Chondrocyte (in vitro differentiated cells): ENCODE results near the gene GIGYF2. TPM values are rescaled to one million over a fixed set of nuclear protein-coding genes. Genes with fewer than 3 reads are reported as not detected.
A peak's percentile ranks its signal among the peaks of the same experiment; 100 is the strongest.
"Not testable (repeated sequence)": the region's sequence is repeated elsewhere in the genome, so short reads cannot be mapped to it uniquely, and the experiment has no call there.

Experiments
- DNase-seq: peaks from one replicate; pipeline ENCODE4 v3.0.0; 2021; ENCODE audit warnings: mixed read lengths, low spot score
- H3K27ac Mint-ChIP-seq: one replicate; pipeline ENCODE4 v1.8.0; 2021; ENCODE audit warnings: mild to moderate bottlenecking, moderate library complexity, mixed read lengths; ENCODE audit not compliant: unreplicated experiment
- H3K27me3 Mint-ChIP-seq: 2 replicates; pipeline ENCODE4 v1.8.0; 2021; ENCODE audit warnings: low read depth, mixed read lengths
- H3K36me3 Mint-ChIP-seq: 2 replicates; pipeline ENCODE4 v1.8.0; 2021; ENCODE audit warnings: low read depth, mixed read lengths
- H3K4me1 Mint-ChIP-seq: 2 replicates; pipeline ENCODE4 v1.8.0; 2021; ENCODE audit warnings: low read depth, mild to moderate bottlenecking, mixed read lengths
- H3K4me3 Mint-ChIP-seq: one replicate; pipeline ENCODE4 v1.8.0; 2021; ENCODE audit warnings: mild to moderate bottlenecking, moderate library complexity, mixed read lengths; ENCODE audit not compliant: unreplicated experiment
- H3K9me3 Mint-ChIP-seq: 2 replicates; pipeline ENCODE4 v1.8.0; 2021; ENCODE audit warnings: low read depth, mixed read lengths
- CTCF ChIP-seq: fragments of 200-600 bp; sonication (generic); IDR thresholded peaks from 2 replicates; pipeline ENCODE4 v1.5.0; 2021; ENCODE audit warnings: antibody characterized with exemption, mild to moderate bottlenecking, moderate library complexity
- total RNA-seq: library from RNA; stranded (reverse); gene quantifications from 3 replicates; pipeline ENCODE4 v1.2.1, GENCODE V29; 2021

Gene GIGYF2
- total RNA-seq, 1 donor from 2014 or later: 45.6 TPM

- H3K27me3 Mint-ChIP-seq: no peaks in the 10 kb centered on the region
- H3K4me1 Mint-ChIP-seq: peaks cover 37% of the 10 kb centered on the region
- no peak for TF ChIP-seq CTCF
- peaks cover 8% of the 10 kb centered on the region for H3K36me3 Mint-ChIP-seq
- no peaks in the 10 kb centered on the region for H3K9me3 Mint-ChIP-seq
- peak overlapping the region; percentile 95 for H3K4me3 Mint-ChIP-seq
- no peak for DNase-seq
- peak overlapping the region; percentile 42 for H3K27ac Mint-ChIP-seq
Measured at GRCh38 chr2:232699110-232699509, 2.0 kb downstream of the GIGYF2 start.

- Mint-ChIP-seq H3K4me1 (peaks cover 37% of the 10 kb centered on the region), H3K27ac (no peak overlapping the region), H3K27me3 (no peaks in the 10 kb centered on the region), H3K36me3 (peaks cover 10% of the 10 kb centered on the region), H3K4me3 (no peak overlapping the region), H3K9me3 (no peaks in the 10 kb centered on the region)
- TF ChIP-seq CTCF: no peak
- no peak for DNase-seq
Measured at GRCh38 chr2:232700154-232700553, 3.0 kb downstream of the GIGYF2 start.

DNA sequence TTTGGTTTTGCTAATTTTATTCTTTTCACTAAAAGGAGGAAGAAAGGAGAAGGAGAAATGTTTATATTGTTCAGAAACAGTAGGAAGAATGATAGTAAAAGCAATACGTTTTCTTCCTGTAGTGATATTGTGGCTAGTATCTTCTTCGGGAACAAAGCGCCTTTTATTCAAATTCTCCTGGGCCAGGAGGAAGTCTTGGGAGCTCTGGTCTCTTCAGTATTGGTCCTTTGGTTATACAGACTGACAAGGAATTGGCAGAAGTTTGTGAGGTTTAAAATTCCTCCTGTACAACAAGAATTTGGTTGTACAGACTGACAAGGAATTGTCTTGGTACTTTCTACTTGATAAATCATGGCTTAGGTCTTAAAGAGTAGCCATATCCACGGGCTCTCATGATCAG, 9.9 kb downstream of the GIGYF2 start:
- Mint-ChIP-seq H3K4me1 (peaks cover 3% of the 10 kb centered on the region), H3K27ac (no peak overlapping the region), H3K9me3 (no peaks in the 10 kb centered on the region), H3K27me3 (no peaks in the 10 kb centered on the region), H3K36me3 (peaks cover 11% of the 10 kb centered on the region), H3K4me3 (no peak overlapping the region)
- DNase-seq: no peak
- no peak for TF ChIP-seq CTCF

DNA sequence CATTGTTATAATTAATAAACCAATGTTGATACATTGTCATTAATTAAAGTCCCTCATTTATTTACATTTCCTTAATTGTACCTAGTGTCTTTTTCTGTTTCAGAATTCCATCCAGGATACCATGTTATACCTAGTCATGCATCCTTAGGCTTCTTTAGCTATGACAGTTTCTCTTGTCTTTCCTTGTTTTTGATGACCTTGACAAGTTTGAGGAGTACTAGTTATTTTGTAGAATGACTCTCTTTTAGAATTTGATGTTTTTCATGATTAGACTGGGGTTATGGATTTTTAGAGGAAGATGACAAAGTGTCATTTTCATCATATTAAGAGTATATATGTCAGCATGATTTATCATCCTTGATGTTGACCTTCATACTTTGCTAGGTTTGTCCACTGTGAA, 16.4 kb downstream of the GIGYF2 start:
- H3K9me3 Mint-ChIP-seq: no peaks in the 10 kb centered on the region
- peaks cover 13% of the 10 kb centered on the region for H3K4me1 Mint-ChIP-seq
- no peak for TF ChIP-seq CTCF
- no peak for DNase-seq
- H3K36me3 Mint-ChIP-seq: peaks cover 4% of the 10 kb centered on the region
- H3K27me3 Mint-ChIP-seq: no peaks in the 10 kb centered on the region
- H3K4me3 Mint-ChIP-seq: no peak overlapping the region
- H3K27ac Mint-ChIP-seq: no peak overlapping the region

DNA sequence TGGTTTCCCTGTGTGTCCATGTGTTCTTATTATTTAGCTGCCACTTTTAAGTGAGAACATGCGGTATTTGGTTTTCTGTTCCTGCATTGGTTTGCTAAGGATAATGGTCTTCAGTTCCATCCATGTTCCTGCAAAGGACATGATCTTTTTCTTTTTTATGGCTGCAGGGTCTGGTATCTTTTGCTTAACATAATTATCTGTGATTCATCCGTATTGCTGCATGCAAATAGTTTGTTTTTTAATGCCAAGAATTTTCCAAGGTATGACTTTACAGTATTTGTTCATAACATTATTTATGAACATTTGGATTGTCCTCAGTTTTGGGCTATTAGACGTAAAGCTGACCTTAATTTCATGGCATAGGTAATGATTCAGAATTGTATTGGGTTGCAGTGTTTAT, 17.8 kb downstream of the GIGYF2 start:
- peaks cover 2% of the 10 kb centered on the region for H3K9me3 Mint-ChIP-seq
- H3K27ac Mint-ChIP-seq: no peak overlapping the region
- no peaks in the 10 kb centered on the region for H3K27me3 Mint-ChIP-seq
- H3K4me1 Mint-ChIP-seq: peaks cover 22% of the 10 kb centered on the region
- DNase-seq: no peak
- no peak overlapping the region for H3K4me3 Mint-ChIP-seq
- peaks cover 4% of the 10 kb centered on the region for H3K36me3 Mint-ChIP-seq
- TF ChIP-seq CTCF: no peak

- not testable (repeated sequence) for H3K36me3 Mint-ChIP-seq, H3K4me3 Mint-ChIP-seq, H3K27ac Mint-ChIP-seq, H3K9me3 Mint-ChIP-seq, DNase-seq, H3K27me3 Mint-ChIP-seq
- H3K4me1 Mint-ChIP-seq: peaks cover 32% of the 10 kb centered on the region
Measured at GRCh38 chr2:232720056-232720455, 22.9 kb downstream of the GIGYF2 start.
